HFFc6 (cell line): ENCODE measurements around the gene ETFB. TPM values are rescaled to one million over a fixed set of nuclear protein-coding genes. Genes with fewer than 3 reads are reported as not detected.
A peak's percentile ranks its signal among the peaks of the same experiment; 100 is the strongest.

ENCODE experiments used
- DNase-seq: peaks from one replicate; pipeline ENCODE4 v3.0.0-alpha.2; 2018
- H3K27ac Mint-ChIP-seq: 2 replicates; pipeline ENCODE4 v1.8.0; 2020; ENCODE audit warnings: mild to moderate bottlenecking, mixed read lengths
- H3K27me3 Mint-ChIP-seq: 2 replicates; pipeline ENCODE4 v1.8.0; 2021; ENCODE audit warnings: mild to moderate bottlenecking, moderate library complexity, mixed read lengths; ENCODE audit not compliant: insufficient read depth
- H3K36me3 Mint-ChIP-seq: 2 replicates; pipeline ENCODE4 v1.8.0; 2021; ENCODE audit warnings: low read depth, mixed read lengths
- H3K4me1 Mint-ChIP-seq: 2 replicates; pipeline ENCODE4 v1.8.0; 2020; ENCODE audit warnings: low read depth, mixed read lengths
- H3K4me3 Mint-ChIP-seq: 2 replicates; pipeline ENCODE4 v1.8.0; 2020; ENCODE audit warnings: mild to moderate bottlenecking, moderate library complexity, mixed read lengths
- H3K9me3 Mint-ChIP-seq: 2 replicates; pipeline ENCODE4 v1.8.0; 2020; ENCODE audit warnings: mild to moderate bottlenecking, mixed read lengths
- CTCF ChIP-seq: fragments of 200-600 bp; sonication (generic); IDR thresholded peaks from 2 replicates; pipeline ENCODE4 v1.5.0; 2021; ENCODE audit warnings: antibody characterized with exemption, mild to moderate bottlenecking
- total RNA-seq, 6 experiments: library from RNA; stranded (reverse); fragmentation: NEBNext Ultra II Directional; extraction: Animal tissue kit (Norgen Biotek cat#: 25700); gene quantifications; 2 replicates in 1 of 6; 3 replicates in 5 of 6; pipeline ENCODE4 v1.2.3, GENCODE V29; 2021

The ETFB gene
- total RNA-seq, 6 experiments from 2014 or later = 109 to 157 (median 132) TPM

DNA sequence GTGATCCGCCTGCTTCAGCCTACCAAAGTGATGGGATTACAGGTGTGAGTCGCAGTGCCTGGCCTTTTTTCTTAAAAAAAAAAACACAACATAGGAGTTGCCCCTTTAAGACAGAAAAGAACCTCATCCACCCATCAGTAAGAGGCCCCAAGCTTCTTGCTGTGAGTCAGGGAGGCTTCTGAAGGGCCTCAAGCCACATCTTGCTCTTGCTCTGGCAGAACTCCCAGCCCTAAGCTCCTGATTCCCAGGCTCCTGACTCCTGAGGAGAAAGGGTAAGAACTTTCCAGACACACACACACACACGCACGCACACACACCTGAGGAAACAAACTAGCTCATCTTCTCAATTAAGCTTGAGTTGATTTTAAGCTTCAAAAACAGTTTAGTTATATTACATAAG, 6.9 kb downstream of the ETFB start:
- Mint-ChIP-seq H3K27me3 (no peaks in the 10 kb centered on the region; the same call in 1 of the 2 replicates), H3K9me3 (no peaks in the 10 kb centered on the region), H3K27ac (peak overlapping the region; percentile 89), H3K4me3 (no peak overlapping the region), H3K36me3 (peaks cover 11% of the 10 kb centered on the region), H3K4me1 (peaks cover 46% of the 10 kb centered on the region)
- DNase-seq = peak; percentile 85
- no peak for TF ChIP-seq CTCF

GRCh38 chr19:51357952-51358351, 8.2 kb downstream of the ETFB start:
- Mint-ChIP-seq H3K27ac (peak overlapping the region; percentile 72), H3K36me3 (peaks cover 8% of the 10 kb centered on the region), H3K9me3 (no peaks in the 10 kb centered on the region), H3K27me3 (no peaks in the 10 kb centered on the region; the same call in 1 of the 2 replicates), H3K4me3 (no peak overlapping the region), H3K4me1 (peaks cover 33% of the 10 kb centered on the region)
- DNase-seq = no peak
- no peak for TF ChIP-seq CTCF

- H3K9me3 Mint-ChIP-seq = no peaks in the 10 kb centered on the region
- peaks cover 3% of the 10 kb centered on the region; the same call in 1 of the 2 replicates for H3K27me3 Mint-ChIP-seq
- no peak overlapping the region for H3K4me3 Mint-ChIP-seq
- H3K4me1 Mint-ChIP-seq = peaks cover 27% of the 10 kb centered on the region
- peaks cover 14% of the 10 kb centered on the region for H3K36me3 Mint-ChIP-seq
- no peak for TF ChIP-seq CTCF
- no peak for DNase-seq
- H3K27ac Mint-ChIP-seq = no peak overlapping the region
Measured at GRCh38 chr19:51356159-51356801, 9.9 kb downstream of the ETFB start.

GRCh38 chr19:51354742-51355148, 11.4 kb downstream of the ETFB start:
- no peak for DNase-seq
- no peak for TF ChIP-seq CTCF
- Mint-ChIP-seq H3K9me3 (no peaks in the 10 kb centered on the region), H3K27ac (no peak overlapping the region), H3K4me3 (no peak overlapping the region), H3K4me1 (peaks cover 40% of the 10 kb centered on the region), H3K27me3 (peaks cover 3% of the 10 kb centered on the region; the same call in 1 of the 2 replicates), H3K36me3 (peaks cover 27% of the 10 kb centered on the region)

DNA sequence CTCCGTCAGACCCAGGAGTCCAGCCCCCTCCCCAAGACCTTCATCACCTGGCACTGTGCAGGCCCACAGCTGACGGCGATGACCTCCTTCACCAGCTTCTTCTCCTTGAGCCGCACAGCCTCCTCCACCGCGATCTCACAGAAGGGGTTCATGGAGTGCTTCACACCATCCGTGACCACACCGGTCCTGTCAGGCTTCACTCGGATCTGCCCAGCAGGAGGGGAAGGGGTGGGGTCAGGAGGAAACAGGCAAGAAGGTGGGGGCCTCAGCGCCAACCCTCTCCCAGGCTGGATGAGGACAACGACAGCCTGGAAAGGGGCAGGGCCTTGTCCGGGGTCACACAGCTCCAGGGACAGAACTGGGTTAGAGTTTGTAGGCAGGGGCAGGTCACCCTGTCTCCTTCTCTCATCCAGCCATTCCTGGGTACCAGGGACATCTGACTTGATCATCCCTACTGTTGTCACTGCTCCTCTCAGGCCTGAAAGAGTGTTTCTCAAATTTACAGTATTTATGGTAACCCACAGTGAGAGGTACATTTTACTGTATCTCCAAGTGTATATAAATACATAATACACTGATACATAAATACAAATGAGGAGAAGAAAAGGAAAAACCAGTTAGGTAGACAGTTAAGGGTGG, 12.0 kb downstream of the ETFB start:
- DNase-seq = no peak
- peaks cover 35% of the 10 kb centered on the region for H3K4me1 Mint-ChIP-seq
- H3K27ac Mint-ChIP-seq = no peak overlapping the region
- no peak overlapping the region for H3K4me3 Mint-ChIP-seq
- peaks cover 3% of the 10 kb centered on the region; the same call in 1 of the 2 replicates for H3K27me3 Mint-ChIP-seq
- no peak for TF ChIP-seq CTCF
- H3K36me3 Mint-ChIP-seq = peaks cover 27% of the 10 kb centered on the region
- no peaks in the 10 kb centered on the region for H3K9me3 Mint-ChIP-seq
